ENCODE measurements around the gene LOXHD1.

The LOXHD1 gene

DNA sequence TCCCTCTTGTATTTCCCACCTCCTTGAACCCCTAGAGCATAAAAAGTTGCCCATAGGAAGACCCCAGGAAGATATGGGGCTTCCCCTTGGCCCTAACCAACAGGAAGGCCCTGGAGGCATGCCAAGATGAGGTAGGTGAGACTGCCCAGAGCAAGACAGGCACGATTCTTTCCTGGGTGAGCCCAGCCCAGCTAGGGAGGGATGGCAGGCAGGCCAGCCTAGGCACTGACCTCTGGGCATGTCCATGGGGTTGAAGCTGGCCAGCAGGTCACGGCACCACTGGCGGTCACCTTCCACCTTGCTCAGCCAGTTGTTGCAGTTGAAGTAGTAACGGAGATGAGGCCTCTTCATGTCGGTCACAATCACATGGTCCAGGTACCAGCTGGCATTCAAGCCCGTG is 17.6 kb downstream of the LOXHD1 start:
- TF ChIP-seq, protein P1, sequence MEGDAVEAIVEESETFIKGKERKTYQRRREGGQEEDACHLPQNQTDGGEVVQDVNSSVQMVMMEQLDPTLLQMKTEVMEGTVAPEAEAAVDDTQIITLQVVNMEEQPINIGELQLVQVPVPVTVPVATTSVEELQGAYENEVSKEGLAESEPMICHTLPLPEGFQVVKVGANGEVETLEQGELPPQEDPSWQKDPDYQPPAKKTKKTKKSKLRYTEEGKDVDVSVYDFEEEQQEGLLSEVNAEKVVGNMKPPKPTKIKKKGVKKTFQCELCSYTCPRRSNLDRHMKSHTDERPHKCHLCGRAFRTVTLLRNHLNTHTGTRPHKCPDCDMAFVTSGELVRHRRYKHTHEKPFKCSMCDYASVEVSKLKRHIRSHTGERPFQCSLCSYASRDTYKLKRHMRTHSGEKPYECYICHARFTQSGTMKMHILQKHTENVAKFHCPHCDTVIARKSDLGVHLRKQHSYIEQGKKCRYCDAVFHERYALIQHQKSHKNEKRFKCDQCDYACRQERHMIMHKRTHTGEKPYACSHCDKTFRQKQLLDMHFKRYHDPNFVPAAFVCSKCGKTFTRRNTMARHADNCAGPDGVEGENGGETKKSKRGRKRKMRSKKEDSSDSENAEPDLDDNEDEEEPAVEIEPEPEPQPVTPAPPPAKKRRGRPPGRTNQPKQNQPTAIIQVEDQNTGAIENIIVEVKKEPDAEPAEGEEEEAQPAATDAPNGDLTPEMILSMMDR (tag by site-specific recombination; IDR thresholded peaks at IDR 0.05), result no peak
- TF ChIP-seq, protein P2, sequence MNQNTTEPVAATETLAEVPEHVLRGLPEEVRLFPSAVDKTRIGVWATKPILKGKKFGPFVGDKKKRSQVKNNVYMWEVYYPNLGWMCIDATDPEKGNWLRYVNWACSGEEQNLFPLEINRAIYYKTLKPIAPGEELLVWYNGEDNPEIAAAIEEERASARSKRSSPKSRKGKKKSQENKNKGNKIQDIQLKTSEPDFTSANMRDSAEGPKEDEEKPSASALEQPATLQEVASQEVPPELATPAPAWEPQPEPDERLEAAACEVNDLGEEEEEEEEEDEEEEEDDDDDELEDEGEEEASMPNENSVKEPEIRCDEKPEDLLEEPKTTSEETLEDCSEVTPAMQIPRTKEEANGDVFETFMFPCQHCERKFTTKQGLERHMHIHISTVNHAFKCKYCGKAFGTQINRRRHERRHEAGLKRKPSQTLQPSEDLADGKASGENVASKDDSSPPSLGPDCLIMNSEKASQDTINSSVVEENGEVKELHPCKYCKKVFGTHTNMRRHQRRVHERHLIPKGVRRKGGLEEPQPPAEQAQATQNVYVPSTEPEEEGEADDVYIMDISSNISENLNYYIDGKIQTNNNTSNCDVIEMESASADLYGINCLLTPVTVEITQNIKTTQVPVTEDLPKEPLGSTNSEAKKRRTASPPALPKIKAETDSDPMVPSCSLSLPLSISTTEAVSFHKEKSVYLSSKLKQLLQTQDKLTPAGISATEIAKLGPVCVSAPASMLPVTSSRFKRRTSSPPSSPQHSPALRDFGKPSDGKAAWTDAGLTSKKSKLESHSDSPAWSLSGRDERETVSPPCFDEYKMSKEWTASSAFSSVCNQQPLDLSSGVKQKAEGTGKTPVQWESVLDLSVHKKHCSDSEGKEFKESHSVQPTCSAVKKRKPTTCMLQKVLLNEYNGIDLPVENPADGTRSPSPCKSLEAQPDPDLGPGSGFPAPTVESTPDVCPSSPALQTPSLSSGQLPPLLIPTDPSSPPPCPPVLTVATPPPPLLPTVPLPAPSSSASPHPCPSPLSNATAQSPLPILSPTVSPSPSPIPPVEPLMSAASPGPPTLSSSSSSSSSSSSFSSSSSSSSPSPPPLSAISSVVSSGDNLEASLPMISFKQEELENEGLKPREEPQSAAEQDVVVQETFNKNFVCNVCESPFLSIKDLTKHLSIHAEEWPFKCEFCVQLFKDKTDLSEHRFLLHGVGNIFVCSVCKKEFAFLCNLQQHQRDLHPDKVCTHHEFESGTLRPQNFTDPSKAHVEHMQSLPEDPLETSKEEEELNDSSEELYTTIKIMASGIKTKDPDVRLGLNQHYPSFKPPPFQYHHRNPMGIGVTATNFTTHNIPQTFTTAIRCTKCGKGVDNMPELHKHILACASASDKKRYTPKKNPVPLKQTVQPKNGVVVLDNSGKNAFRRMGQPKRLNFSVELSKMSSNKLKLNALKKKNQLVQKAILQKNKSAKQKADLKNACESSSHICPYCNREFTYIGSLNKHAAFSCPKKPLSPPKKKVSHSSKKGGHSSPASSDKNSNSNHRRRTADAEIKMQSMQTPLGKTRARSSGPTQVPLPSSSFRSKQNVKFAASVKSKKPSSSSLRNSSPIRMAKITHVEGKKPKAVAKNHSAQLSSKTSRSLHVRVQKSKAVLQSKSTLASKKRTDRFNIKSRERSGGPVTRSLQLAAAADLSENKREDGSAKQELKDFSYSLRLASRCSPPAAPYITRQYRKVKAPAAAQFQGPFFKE (tag by site-specific recombination; IDR thresholded peaks at IDR 0.05; ENCODE audit: borderline replicate concordance), result no peak
- TF ChIP-seq ZNF530 (tag by site-specific recombination; IDR thresholded peaks at IDR 0.05; ENCODE audit: low read depth), result no peak
- TF ChIP-seq SCRT2 (tag by site-specific recombination; IDR thresholded peaks at IDR 0.05), result no peak
- TF ChIP-seq ZNF629 (tag by site-specific recombination; IDR thresholded peaks at IDR 0.05), result no peak
- TF ChIP-seq, protein P3, sequence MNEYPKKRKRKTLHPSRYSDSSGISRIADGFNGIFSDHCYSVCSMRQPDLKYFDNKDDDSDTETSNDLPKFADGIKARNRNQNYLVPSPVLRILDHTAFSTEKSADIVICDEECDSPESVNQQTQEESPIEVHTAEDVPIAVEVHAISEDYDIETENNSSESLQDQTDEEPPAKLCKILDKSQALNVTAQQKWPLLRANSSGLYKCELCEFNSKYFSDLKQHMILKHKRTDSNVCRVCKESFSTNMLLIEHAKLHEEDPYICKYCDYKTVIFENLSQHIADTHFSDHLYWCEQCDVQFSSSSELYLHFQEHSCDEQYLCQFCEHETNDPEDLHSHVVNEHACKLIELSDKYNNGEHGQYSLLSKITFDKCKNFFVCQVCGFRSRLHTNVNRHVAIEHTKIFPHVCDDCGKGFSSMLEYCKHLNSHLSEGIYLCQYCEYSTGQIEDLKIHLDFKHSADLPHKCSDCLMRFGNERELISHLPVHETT (tag by site-specific recombination; IDR thresholded peaks at IDR 0.05), result no peak
- TF ChIP-seq ZNF48 (tag by site-specific recombination; IDR thresholded peaks at IDR 0.05), result no peak
- TF ChIP-seq ZNF777 (tag by site-specific recombination; IDR thresholded peaks at IDR 0.05; ENCODE audit: borderline replicate concordance), result no peak
- TF ChIP-seq ZIC2 (tag by site-specific recombination; IDR thresholded peaks at IDR 0.05), result no peak
- TF ChIP-seq ZNF157 (tag by site-specific recombination; IDR thresholded peaks at IDR 0.05), result no peak
- TF ChIP-seq ZBTB20 (tag by site-specific recombination; IDR thresholded peaks at IDR 0.05), result no peak
- TF ChIP-seq ZNF394 (tag by site-specific recombination; IDR thresholded peaks at IDR 0.05; ENCODE audit: borderline replicate concordance), result no peak
- no peak for TF ChIP-seq ZNF549 (tag by site-specific recombination; IDR thresholded peaks at IDR 0.05)
- TF ChIP-seq ZNF133 (tag by site-specific recombination; IDR thresholded peaks at IDR 0.05), result no peak
- TF ChIP-seq, protein P4, sequence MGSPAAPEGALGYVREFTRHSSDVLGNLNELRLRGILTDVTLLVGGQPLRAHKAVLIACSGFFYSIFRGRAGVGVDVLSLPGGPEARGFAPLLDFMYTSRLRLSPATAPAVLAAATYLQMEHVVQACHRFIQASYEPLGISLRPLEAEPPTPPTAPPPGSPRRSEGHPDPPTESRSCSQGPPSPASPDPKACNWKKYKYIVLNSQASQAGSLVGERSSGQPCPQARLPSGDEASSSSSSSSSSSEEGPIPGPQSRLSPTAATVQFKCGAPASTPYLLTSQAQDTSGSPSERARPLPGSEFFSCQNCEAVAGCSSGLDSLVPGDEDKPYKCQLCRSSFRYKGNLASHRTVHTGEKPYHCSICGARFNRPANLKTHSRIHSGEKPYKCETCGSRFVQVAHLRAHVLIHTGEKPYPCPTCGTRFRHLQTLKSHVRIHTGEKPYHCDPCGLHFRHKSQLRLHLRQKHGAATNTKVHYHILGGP (tag by site-specific recombination; IDR thresholded peaks at IDR 0.05), result no peak
- H3K9me3 ChIP-seq (ENCODE audit: control insufficient read depth, insufficient read depth, low read depth, low read length), result no peaks in the 10 kb centered on the region
- CTCF ChIA-PET, result interaction anchor here (1.7 kb wide), 1 partner anchor 19 kb away, joined by 5 read pairs; no protein-coding TSS in a partner anchor
- no peak overlapping the region for H3K27ac ChIP-seq (ENCODE audit: extremely low read depth, low read depth, low read length)
- no peaks in the 10 kb centered on the region for H3K36me3 ChIP-seq (ENCODE audit: control insufficient read depth in 2 of 2, insufficient read depth in 1 of 2, low read length in 2 of 2)
- POLR2A ChIA-PET, result no interaction called here
- H3K4me3 ChIP-seq (ENCODE audit: low read depth, low read length), result no peak overlapping the region
- no peaks in the 10 kb centered on the region for H3K4me1 ChIP-seq (ENCODE audit: control insufficient read depth, insufficient read depth, low read length)

Measured in HEK293 (cell line).